AG09309 (cell line): ENCODE measurements around the gene PAPSS2.

Experiments used
- DNase-seq: peaks from one replicate; pipeline ENCODE4 v3.0.0-alpha.2; 2010; ENCODE audit warnings: low read depth
- H3K4me3 ChIP-seq: 2 replicates; pipeline ENCODE4 v1.5.1; 2011; ENCODE audit warnings: mild to moderate bottlenecking, low read depth, low read length, moderate library complexity; ENCODE audit not compliant: control insufficient read depth
- CTCF ChIP-seq: IDR thresholded peaks from 2 replicates; pipeline ENCODE4 v1.5.1; 2011; ENCODE audit warnings: mild to moderate bottlenecking, low read depth, low read length, inconsistent platforms; ENCODE audit not compliant: insufficient read depth, control insufficient read depth; ENCODE audit errors: missing control alignments

Gene PAPSS2

GRCh38 chr10:87660484-87661133, 931 bp downstream of the PAPSS2 start:
- no peak for TF ChIP-seq CTCF
- peak overlapping the region; percentile 98 for H3K4me3 ChIP-seq
- DNase-seq, result peak; percentile 38

- no peak for TF ChIP-seq CTCF
- peak overlapping the region; percentile 98 for H3K4me3 ChIP-seq
- no peak for DNase-seq
Measured at GRCh38 chr10:87661861-87662785, 2.4 kb downstream of the PAPSS2 start.

GRCh38 chr10:87664276-87664701, 4.6 kb downstream of the PAPSS2 start:
- H3K4me3 ChIP-seq, result no peak overlapping the region
- no peak for DNase-seq
- no peak for TF ChIP-seq CTCF

GRCh38 chr10:87667493-87667892, 7.8 kb downstream of the PAPSS2 start:
- no peak for TF ChIP-seq CTCF
- DNase-seq, result no peak
- H3K4me3 ChIP-seq, result no peak overlapping the region

GRCh38 chr10:87668324-87669074, 8.8 kb downstream of the PAPSS2 start:
- no peak for TF ChIP-seq CTCF
- no peak overlapping the region for H3K4me3 ChIP-seq
- no peak for DNase-seq

- H3K4me3 ChIP-seq, result no peak overlapping the region
- DNase-seq, result no peak
- TF ChIP-seq CTCF, result no peak
Measured at GRCh38 chr10:87669752-87670151, 10.1 kb downstream of the PAPSS2 start.
